HG02840 (cell line): ENCODE measurements around the gene TAC4.
"Not testable (repeated sequence)": the region's sequence is repeated elsewhere in the genome, so short reads cannot be mapped to it uniquely, and the experiment has no call there.

Experiments used
- ATAC-seq: cut with Tn5 transposase; IDR thresholded peaks from one replicate; pipeline ENCODE4 v1.9.1; 2021; ENCODE audit warnings: mild to moderate bottlenecking, moderate library complexity, moderate number of reproducible peaks; ENCODE audit not compliant: unreplicated experiment, low FRiP score

TAC4 gene

GRCh38 chr17:49846938-49847712 lies 744 bp downstream of the TAC4 start:
- ATAC-seq, result no peak

GRCh38 chr17:49845321-49845720 lies 2.5 kb downstream of the TAC4 start:
- ATAC-seq, result no peak

GRCh38 chr17:49843774-49844350 lies 4.0 kb downstream of the TAC4 start:
- ATAC-seq, result no peak

GRCh38 chr17:49842846-49843245 lies 5.0 kb downstream of the TAC4 start:
- ATAC-seq, result no peak

- no peak for ATAC-seq
Observed at GRCh38 chr17:49842371-49842770, 5.5 kb downstream of the TAC4 start.

GRCh38 chr17:49841548-49841947 lies 6.3 kb downstream of the TAC4 start:
- no peak for ATAC-seq

GRCh38 chr17:49839455-49839854 lies 8.4 kb downstream of the TAC4 start:
- no peak for ATAC-seq

- no peak for ATAC-seq
Observed at GRCh38 chr17:49836111-49837030, 11.5 kb downstream of the TAC4 start.

- no peak for ATAC-seq
Observed at GRCh38 chr17:49835472-49835871, 12.4 kb downstream of the TAC4 start.

- ATAC-seq, result no peak
Observed at GRCh38 chr17:49834118-49834743, 13.6 kb downstream of the TAC4 start.

GRCh38 chr17:49832840-49833599 lies 14.8 kb downstream of the TAC4 start:
- no peak for ATAC-seq

- ATAC-seq, result no peak
Observed at GRCh38 chr17:49830605-49831004, 17.3 kb downstream of the TAC4 start.

GRCh38 chr17:49829026-49829425 lies 18.8 kb downstream of the TAC4 start:
- no peak for ATAC-seq

- not testable (repeated sequence) for ATAC-seq
Observed at GRCh38 chr17:49828325-49828724, 19.5 kb downstream of the TAC4 start.

GRCh38 chr17:49825645-49826044 lies 22.2 kb downstream of the TAC4 start:
- no peak for ATAC-seq

- no peak for ATAC-seq
Observed at GRCh38 chr17:49823614-49824013, 24.3 kb downstream of the TAC4 start.

GRCh38 chr17:49822829-49823228 lies 25.0 kb downstream of the TAC4 start:
- no peak for ATAC-seq

- no peak for ATAC-seq
Observed at GRCh38 chr17:49821916-49822315, 26.0 kb downstream of the TAC4 start.

- ATAC-seq, result no peak
Observed at GRCh38 chr17:49821466-49821865, 26.4 kb downstream of the TAC4 start.

GRCh38 chr17:49820773-49821172 lies 27.1 kb downstream of the TAC4 start:
- ATAC-seq, result no peak
